HG03354 (cell line): ENCODE results near the gene TP53BP2.
"Not testable (repeated sequence)": the region's sequence is repeated elsewhere in the genome, so short reads cannot be mapped to it uniquely, and the experiment has no call there.

ENCODE experiments used
- ATAC-seq: cut with Tn5 transposase; IDR thresholded peaks from one replicate; pipeline ENCODE4 v1.9.1; 2021; ENCODE audit warnings: mild to moderate bottlenecking; ENCODE audit not compliant: unreplicated experiment, poor library complexity, severe bottlenecking

TP53BP2 gene

DNA sequence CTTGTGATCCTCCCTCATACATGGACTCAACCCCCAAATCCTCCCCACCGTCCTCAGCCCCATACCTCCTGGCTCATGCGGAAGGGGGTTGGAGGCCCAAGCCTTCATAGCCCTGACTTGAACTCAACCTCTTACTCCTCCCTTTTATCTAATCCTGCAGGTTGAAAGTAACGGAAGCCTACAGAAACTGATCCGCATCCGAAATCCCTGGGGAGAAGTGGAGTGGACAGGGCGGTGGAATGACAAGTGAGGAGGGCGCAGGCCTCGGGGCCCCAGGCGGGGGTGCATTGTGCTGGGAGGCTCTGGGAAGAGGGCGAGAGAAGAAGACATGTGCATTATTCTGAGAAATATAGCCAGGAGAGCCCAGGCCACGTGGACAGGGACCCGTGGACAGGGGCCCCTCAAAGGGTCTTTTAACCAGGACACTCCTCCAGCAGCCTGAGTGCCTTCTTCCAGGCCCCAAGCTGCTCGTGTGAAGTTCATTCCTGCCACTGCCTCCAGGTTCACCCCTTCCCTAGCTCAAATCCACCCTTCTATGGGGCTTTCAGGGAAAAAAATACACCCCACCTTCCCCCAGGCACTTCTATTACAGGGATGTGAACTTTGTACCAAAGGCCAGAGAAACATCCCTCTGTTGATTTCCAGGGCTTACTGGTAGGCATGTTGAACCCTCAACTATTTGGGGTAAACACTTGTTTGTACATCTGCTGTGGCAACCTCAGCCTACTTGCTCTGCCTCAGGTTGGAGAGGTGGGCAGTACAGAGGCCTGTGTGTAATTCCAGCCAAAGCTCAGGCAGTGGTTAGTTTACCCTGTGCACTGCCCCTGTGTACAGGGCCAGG, 94.8 kb downstream of the TP53BP2 start:
- ATAC-seq, result no peak

- ATAC-seq, result peak; percentile 83
These were observed 96.7 kb downstream of the TP53BP2 start for GRCh38 chr1:223748773-223749733.

- ATAC-seq, result no peak
These were observed 97.4 kb downstream of the TP53BP2 start for GRCh38 chr1:223748405-223748772.

GRCh38 chr1:223747838-223748335, 97.9 kb downstream of the TP53BP2 start:
- no peak for ATAC-seq

DNA sequence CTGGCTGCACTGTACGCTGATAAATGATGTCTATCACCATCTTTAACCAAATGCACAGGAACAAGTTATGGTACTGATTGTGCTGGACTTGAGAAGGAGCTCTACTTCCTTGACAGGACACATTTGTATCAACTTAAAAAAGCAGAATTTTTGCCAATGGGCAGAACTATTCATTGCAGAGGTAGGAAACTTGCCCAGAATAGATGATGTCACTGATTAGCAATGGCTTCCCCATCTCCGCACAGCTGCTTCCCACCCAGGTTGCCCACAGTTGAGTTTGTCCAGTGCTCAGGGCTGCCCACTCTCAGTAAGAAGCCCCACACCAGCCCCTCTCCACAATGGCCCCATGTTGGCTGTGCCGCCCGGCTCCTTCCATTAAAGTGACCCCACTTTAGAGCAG, 100.0 kb downstream of the TP53BP2 start:
- ATAC-seq, result no peak

GRCh38 chr1:223742856-223743517, 102.8 kb downstream of the TP53BP2 start:
- ATAC-seq, result no peak

- no peak for ATAC-seq
These were observed 103.9 kb downstream of the TP53BP2 start for GRCh38 chr1:223741861-223742260.

DNA sequence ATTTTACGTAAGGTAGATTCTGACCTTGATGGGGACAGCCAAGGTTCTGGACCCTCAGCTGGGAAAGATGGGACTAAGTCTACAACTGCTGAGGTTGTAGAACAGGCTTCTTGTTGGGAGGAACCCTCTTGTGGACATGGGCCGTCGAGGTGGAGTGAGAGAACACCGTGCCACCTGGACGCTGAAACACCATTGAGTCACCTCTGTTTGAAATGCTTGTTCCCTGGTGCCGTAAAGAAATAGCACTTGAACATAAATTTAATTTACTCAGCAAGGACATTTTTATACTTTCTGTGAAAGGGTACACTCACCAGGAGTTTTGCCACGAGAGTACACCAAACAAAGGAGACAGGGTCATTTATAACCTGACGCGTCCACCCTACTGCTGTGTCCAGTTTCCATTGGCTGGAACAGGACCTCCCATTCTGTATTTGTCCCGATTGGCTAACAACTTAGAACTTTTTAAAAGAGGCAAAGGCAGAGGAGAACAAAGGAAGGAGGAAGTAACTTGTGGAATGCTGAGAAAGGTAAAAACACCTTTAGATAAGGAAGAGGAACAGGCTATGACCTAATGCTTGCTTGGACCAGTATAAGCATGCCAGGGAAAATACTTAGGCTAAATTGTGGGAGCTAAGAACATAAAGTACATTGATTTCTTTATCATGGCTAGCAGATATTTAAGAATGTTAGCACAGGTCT, 105.6 kb downstream of the TP53BP2 start:
- not testable (repeated sequence) for ATAC-seq

DNA sequence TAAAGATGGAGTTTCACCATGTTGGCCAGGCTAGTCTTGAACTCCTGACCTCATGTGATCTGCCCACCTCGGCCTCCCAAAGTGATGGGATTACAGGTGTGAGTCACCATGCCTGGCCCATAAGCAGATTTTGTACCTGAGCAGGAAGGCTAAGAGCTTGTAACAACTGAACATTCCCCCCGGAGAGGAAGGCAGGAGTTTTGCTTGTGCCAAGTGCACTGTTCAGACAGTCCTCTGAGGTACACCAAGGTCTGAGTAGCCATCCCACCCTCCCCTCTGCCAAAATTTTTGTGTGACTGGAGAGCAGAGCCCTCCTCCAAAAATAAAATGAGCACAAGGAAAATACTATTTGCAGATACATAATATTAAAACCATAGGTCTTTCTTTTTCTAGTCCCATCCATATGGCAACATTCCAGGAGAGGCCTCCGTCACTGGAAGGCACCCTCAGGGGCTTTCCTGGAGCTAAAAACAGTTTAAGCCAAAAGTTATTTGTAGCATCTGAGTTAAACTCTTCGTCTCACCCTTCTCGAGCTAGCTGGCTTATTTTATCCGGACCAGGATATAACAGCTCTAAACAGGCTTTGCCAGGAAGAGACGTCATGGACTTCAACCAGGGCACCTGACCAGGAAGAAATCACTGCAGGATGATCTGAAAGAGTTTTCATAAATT, 106.2 kb downstream of the TP53BP2 start:
- ATAC-seq, result no peak

GRCh38 chr1:223738465-223739365, 107.0 kb downstream of the TP53BP2 start:
- no peak for ATAC-seq

GRCh38 chr1:223737342-223737741, 108.4 kb downstream of the TP53BP2 start:
- no peak for ATAC-seq

- not testable (repeated sequence) for ATAC-seq
These were observed 109.1 kb downstream of the TP53BP2 start for GRCh38 chr1:223736638-223737037.

GRCh38 chr1:223733898-223734852, 111.6 kb downstream of the TP53BP2 start:
- no peak for ATAC-seq

DNA sequence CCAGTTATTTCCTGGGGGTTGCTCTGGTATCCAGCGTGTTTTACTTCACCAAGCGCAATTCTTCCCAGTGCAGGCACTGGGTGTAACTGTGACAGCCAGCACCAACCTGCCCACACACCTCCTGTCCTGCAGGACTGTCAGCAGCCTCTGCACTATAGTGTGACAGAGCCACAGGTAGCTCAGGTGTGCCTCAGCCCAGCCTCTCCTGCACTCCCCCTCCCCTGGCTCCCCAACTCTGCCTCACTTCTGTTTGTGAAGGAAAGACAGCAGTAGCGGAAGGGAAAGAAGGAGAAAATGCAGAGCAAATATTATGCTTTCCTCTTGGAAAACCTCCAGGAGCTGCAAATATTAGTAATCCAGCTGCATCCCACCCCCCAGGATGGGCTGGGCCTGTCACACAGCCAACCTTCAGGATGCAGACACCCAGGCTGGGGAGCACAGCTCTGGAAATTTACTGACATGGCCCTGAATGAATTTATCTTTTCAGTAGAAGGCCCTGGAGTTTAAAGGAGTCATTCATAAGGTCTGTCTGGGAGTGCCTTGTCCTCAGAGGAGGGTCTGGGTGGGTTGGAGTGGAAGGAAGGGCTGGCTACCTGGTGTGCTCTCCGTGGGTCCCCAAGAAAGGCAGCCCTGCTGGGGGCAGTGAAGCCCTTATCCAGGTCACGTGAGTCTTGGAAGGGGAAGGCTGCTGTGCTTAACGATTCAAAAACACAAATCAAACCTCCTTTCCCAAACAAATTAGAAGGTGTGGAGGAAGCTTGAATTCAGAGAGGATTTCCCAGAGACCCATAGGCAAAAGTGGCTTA, 112.6 kb downstream of the TP53BP2 start:
- no peak for ATAC-seq

DNA sequence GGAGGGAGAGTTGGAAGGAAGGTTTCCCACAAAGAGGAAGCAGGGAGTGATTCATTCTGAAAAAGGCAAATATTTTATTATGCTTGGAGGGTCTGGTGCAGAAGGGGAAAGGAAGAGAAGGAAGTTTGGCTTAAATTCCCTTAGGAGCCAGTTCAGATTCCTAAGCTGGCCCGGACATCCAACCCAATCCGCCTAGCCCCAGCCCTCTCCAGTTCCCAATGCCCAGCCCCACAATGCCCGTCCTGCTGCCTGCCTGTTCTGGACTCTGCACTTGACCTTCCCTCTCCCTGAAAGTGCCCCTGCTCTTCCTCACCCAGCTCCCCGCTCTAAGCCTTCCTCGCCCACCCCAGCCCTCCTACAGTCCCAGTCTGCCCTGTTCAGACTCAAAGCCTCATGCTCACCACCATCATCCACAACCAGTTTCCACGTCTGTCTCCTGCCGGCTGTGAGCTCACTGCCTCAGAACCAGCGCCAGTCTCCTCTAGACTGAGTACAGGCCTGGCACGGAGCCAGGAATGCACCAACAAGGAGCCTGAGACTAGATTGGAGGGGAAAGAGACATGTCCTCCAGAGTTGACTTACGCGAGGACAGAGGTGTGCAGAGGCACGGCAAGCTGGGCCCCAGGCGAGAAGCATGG, 114.5 kb downstream of the TP53BP2 start:
- ATAC-seq, result no peak
